AG20443 (cell line): Measurements from ENCODE around the gene CENPC.
"Not testable (repeated sequence)": the region's sequence is repeated elsewhere in the genome, so short reads cannot be mapped to it uniquely, and the experiment has no call there.

ENCODE experiments used
- DNase-seq: peaks from one replicate; pipeline ENCODE4 v3.0.0; 2012; ENCODE audit warnings: low spot score, mixed read lengths

The CENPC gene

GRCh38 chr4:67545199-67546003 lies at the start of gene CENPC:
Gene CENPC, minus strand, starts transcription at chr4:67545503. Its CDS starts 148 bp downstream, at chr4:67545355.
- DNase-seq, result peak; percentile 98

DNA sequence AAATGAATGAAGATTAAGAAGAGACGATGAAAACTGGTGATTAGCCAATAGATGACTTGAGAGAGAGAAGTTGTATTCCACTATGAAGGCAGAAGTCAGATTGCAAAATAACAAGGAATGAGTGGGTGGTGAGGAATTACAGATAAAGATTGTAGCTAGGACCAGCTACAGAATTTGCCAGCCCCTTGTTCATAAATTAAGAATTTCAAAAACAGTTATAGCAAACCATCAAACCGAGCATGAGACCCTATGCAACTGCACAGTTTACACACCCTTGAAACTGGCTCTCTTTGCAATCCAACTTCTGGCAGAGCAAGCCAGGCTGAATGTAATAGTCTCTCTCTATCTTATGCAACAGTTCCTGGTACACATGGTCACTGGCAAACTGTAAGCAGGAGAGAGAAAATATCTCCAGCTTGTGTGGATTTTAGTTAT lies 48.5 kb upstream of the CENPC start:
- peak; percentile 29 for DNase-seq

GRCh38 chr4:67587156-67587555 lies 41.9 kb upstream of the CENPC start:
- DNase-seq, result no peak

DNA sequence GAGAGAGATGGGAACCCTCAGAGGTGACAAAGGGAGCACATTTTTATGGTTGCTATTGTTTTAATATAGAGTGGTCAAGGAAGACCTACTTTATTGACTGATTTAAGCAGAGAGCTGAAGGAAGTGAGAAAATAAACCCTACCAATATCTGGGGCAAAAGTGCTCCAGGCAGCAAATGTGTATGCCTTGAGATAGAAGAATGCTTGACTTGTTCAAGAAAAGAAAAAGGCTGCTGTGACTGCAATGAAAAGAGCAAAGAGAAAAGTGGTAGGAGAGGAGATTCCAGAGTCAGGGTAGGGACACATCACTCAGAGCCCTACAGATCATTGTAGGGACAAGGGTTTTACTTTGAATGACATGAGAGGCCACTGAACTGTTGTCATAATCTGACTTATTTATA lies 39.2 kb upstream of the CENPC start:
- no peak for DNase-seq

DNA sequence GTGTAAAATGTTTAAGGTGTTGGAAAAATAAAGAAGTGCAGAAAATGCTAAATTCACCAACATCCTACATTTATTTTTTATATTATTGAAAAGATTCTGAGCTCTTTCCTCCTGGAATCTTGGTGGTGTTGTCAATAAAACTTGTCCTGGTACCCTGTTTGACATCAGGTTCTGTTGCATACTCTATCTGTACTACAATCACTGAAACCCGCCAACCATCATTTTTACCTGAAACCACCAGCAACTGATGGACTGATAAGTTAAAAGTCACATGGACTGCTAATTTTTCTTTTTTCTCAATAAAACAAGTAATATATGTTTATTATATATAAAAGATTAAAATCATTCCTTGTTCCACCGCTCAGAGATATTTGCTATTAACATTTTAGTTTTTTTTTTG lies 36.6 kb upstream of the CENPC start:
- DNase-seq, result no peak

GRCh38 chr4:67581208-67581857 lies 36.0 kb upstream of the CENPC start:
- no peak for DNase-seq

DNA sequence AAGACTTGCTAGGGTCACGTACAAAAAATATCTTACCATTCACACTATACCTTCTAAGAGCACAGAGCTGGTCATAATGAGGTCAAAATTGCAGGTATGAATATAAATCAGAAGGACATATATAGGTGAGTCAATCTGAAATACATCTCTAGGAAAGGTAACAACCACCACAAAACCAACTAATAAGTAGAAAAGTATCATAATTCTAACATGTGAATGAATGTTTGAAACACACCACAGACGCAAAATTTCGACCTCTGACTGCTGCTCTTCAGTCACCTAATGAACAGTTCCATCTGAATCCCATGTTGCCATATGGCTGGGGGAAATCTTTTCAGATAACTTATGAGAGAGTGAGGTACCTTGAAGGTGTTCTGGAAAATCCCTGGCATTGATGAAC lies 35.3 kb upstream of the CENPC start:
- no peak for DNase-seq

DNA sequence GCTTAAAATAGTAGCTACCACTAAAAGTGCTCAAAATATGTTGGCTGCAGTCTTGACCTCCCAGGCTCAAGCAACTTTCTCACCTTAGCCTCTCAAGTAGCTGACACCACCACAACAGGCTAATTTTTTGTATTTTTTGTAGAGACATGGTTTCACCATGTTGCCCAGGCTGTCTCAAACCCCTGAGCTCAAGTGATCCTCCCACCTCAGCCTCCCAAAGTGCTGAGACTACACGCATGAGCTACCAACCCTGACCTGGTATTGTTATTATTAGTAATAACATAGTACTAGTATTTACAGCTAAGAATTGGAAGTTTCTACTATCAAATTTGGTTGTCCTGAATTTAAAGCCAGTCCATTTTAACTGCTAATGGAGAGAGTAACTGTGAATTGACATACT lies 31.2 kb upstream of the CENPC start:
- DNase-seq, result no peak

GRCh38 chr4:67576059-67576466 lies 30.8 kb upstream of the CENPC start:
- DNase-seq, result no peak

DNA sequence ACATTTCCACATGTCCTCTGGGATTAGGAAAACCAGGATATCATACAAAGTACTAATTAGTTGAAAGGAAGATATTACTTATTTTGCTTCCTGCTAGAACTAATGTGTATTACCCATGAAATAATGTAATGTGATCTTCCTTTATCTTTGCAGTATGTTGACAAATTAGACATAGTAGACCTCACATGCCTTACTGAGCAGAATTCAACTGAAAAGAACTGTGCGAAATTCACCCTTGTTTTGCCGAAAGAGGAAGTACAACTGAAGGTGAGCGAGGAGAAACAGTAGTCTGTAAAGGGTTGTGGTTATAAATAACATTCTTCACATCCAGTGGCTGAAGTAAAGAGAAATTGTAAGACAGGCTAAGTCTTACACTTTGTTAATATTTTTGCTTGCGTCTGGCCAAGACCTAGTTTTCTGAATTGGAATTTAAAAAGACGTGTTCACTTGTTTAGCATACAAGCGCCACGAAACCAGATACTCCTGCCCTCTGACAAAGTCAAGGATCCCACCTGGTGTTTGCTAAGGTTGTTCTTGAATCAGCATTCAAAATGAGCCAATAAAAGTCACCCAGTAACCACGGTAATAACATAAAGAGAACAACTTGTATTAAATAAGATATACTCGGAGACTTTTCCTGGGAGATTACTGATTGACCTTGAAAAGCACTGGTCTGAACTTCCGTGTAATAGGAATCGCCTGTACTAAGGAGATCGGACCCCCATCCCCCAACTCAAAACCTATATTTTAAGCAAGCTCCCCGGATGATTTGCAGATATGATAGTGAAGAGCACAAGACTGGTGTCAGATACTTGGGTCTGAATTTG lies 30.1 kb upstream of the CENPC start:
- no peak for DNase-seq

DNA sequence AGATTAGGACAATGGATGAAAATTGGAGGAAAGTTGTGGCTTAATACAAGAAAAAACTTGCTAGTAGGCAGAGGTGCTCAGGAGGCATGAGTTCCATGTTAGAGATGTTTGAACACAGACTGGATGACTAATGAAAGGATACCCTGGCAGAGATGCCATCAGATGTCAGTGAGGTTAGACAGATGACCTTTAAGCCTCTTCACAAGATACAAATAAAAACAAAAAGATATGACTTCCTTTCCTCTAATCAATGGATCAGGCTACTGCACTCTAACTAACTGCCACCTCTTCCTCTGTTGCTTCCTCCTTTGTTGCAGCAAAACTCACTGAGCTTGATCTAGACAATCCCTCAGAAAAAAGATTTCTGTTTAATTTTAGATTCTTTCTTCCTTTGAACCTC lies 27.9 kb upstream of the CENPC start:
- DNase-seq, result no peak

DNA sequence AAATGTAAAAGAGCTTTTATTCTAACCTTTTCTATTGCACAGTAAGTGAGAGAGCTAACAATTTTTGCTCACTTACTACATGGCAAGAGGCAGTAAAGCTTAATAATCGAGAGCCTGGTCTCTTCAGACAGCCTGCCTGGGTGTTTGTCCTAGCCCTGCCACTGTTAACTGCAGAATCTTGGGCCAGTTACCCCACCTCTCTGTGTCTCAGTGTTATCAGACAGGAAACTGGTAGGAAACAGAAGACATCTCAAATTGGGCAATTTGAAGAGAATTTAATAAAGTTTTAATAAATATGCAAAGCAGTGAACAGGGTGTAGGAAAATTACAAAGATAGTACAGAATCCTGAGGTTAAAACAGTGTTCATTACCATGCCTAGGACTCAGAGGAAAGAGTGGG lies 26.7 kb upstream of the CENPC start:
- no peak for DNase-seq

DNA sequence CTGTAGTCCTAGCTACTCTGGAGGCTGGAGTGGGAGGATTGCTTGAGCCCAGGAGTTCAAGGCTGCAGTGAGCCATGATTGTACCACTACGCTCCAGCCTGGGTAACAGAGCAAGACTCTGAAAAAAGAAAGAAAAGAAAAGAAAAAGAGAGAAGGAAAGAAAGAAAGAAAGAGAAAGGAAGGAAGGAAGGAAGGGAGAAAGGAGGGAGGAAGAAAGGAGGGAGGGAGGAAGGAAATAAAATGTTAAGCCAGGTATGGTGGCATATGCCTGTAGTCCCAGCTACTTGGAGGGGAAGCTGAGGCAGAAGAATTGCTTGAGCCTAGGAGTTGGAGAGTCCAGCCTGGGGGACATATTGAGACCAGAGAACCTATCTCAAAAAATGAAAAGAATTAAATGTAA lies 25.2 kb upstream of the CENPC start:
- DNase-seq, result no peak

- DNase-seq, result no peak
Measured at GRCh38 chr4:67568820-67569219, 23.5 kb upstream of the CENPC start.

- DNase-seq, result no peak
Measured at GRCh38 chr4:67566335-67566734, 21.0 kb upstream of the CENPC start.

DNA sequence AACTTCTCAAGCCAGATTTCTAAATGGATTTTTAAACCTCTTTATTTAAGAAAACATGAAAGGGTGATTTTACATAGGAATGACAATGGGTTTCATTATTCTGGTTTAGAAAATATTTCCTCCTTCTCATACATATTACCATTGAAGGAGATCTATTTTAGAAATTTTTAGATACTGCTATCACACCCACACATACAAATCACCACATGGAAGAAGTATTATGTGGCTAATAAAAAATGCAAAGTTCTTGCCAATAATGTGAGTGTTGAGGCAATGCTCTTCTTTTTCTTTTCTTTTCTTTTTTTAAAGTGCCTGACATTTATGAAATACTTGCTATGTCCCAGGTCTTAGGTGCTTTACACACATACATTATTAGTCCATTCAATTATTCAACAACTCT lies 20.0 kb upstream of the CENPC start:
- peak; percentile 33 for DNase-seq

- no peak for DNase-seq
Measured at GRCh38 chr4:67558493-67558892, 13.2 kb upstream of the CENPC start, which contains the start of gene STAP1. Gene STAP1, plus strand, starts transcription at chr4:67558727. Its CDS starts 83 bp downstream, at chr4:67558810.

DNA sequence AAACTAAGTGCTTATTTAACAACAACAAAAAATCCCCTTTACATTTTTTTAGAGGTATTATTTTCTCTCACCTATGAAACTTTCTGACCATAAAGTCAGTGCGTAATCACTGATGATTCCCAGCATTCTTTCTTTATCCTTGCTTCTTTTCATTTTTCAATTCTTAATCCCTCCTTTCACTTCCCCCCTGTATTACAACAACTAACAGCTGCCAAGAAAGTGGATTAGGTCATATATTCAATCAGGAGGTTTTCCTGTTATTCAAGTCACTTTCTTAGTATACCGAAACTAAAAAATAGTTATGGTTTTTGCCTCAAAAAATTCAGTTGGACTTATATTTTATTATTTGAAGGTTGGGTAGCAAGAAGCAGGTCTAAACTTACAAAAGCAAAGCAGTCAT lies 11.1 kb upstream of the CENPC start:
- DNase-seq, result no peak

GRCh38 chr4:67555447-67555846 lies 10.1 kb upstream of the CENPC start:
- DNase-seq, result no peak

DNA sequence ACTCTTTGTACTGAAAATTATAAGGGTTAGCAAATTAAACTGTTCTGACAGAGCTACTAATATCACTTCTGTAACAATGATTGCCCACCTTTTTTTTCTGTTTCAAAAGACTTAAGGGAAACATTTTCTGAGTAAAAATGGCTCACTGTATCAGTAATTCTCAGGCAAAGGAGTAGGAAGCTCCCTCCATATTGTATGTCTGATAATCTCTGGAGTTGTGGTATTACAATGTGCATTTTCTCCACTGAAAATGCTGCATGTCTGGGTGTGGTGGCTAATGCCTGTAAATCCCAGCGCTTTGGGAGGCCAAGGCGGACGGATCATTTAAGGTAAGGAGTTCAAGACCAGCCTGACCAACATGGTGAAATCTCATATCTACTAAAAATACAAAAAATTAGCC lies 8.8 kb upstream of the CENPC start:
- DNase-seq, result no peak

- DNase-seq, result not testable (repeated sequence)
Measured at GRCh38 chr4:67552146-67552792, 7.0 kb upstream of the CENPC start.

- DNase-seq, result no peak
Measured at GRCh38 chr4:67550857-67551256, 5.6 kb upstream of the CENPC start.
